Endodermal cell (in vitro differentiated cells): ENCODE measurements around the gene POLE. TPM values are rescaled to one million over a fixed set of nuclear protein-coding genes. Genes with fewer than 3 reads are reported as not detected.

Experiments
- DNase-seq: peaks from one replicate; pipeline ENCODE4 v3.0.0-alpha.2; 2017
- H3K27ac ChIP-seq: 2 replicates; pipeline ENCODE4 v1.5.1; 2013; ENCODE audit warnings: mild to moderate bottlenecking, low read depth, low read length, moderate library complexity
- H3K27me3 ChIP-seq: 2 replicates; pipeline ENCODE4 v1.6.1; 2013; ENCODE audit warnings: mild to moderate bottlenecking, low read length, moderate library complexity; ENCODE audit not compliant: insufficient read depth, control insufficient read depth, poor library complexity, severe bottlenecking
- H3K36me3 ChIP-seq: 2 replicates; pipeline ENCODE4 v1.7.0; 2013; ENCODE audit warnings: mild to moderate bottlenecking, low read length, moderate library complexity; ENCODE audit not compliant: control insufficient read depth, insufficient read depth
- H3K4me1 ChIP-seq: one replicate; pipeline ENCODE4 v1.7.0; 2013; ENCODE audit warnings: low read length; ENCODE audit not compliant: control insufficient read depth, insufficient read depth
- H3K4me3 ChIP-seq: 2 replicates; pipeline ENCODE4 v1.5.1; 2013; ENCODE audit warnings: mild to moderate bottlenecking, low read length, moderate library complexity
- H3K9ac ChIP-seq: 2 replicates; pipeline ENCODE4 v1.6.1; 2013; ENCODE audit warnings: mild to moderate bottlenecking, low read length, moderate library complexity; ENCODE audit not compliant: poor library complexity, severe bottlenecking; ENCODE audit errors: extremely low read depth
- H3K9me3 ChIP-seq: 2 replicates; pipeline ENCODE4 v1.6.1; 2013; ENCODE audit warnings: mild to moderate bottlenecking, low read length, moderate library complexity; ENCODE audit not compliant: control insufficient read depth
- H3K27ac Mint-ChIP-seq: 2 replicates; pipeline ENCODE4 v1.8.0; 2020; ENCODE audit warnings: mixed read lengths
- H3K27me3 Mint-ChIP-seq: 2 replicates; pipeline ENCODE4 v1.8.0; 2021; ENCODE audit warnings: mild to moderate bottlenecking, mixed read lengths; ENCODE audit not compliant: insufficient read depth
- H3K36me3 Mint-ChIP-seq: 2 replicates; pipeline ENCODE4 v1.8.0; 2020; ENCODE audit warnings: low read depth, mixed read lengths
- H3K4me1 Mint-ChIP-seq: 2 replicates; pipeline ENCODE4 v1.8.0; 2020; ENCODE audit warnings: mixed read lengths
- H3K4me3 Mint-ChIP-seq: 2 replicates; pipeline ENCODE4 v1.8.0; 2020; ENCODE audit warnings: mild to moderate bottlenecking, moderate library complexity, mixed read lengths
- H3K9me3 Mint-ChIP-seq: 2 replicates; pipeline ENCODE4 v1.8.0; 2020; ENCODE audit warnings: mild to moderate bottlenecking, mixed read lengths
- CTCF ChIP-seq: fragments of 200-600 bp; sonication (generic); conservative IDR thresholded peaks from 2 replicates; pipeline ENCODE4 v1.5.0; 2021; ENCODE audit warnings: antibody characterized with exemption, mild to moderate bottlenecking
- WGBS, 2 experiments: methylation state at CpG; one replicate each; pipeline versions ENCODE4 v1.1.5 to v1.1.7; 2013; ENCODE audit warnings: missing lambda C conversion rate in 2 of 2, mixed read lengths in 1 of 2; ENCODE audit not compliant: insufficient coverage in 1 of 2, insufficient read length in 1 of 2; 5-methylcytosine and 5-hydroxymethylcytosine counted together
- total RNA-seq, 2 donors: library from RNA; stranded (reverse); fragmentation: NEBNext Ultra II Directional in 1 of 2; extraction: Animal tissue kit (Norgen Biotek cat#: 25700) in 1 of 2; gene quantifications; 2 replicates in 1 of 2; 3 replicates in 1 of 2; pipeline ENCODE4 v1.2.1, GENCODE V29; 2021

The POLE gene
- total RNA-seq, 2 donors from 2014 or later, result 165 to 212 TPM

- H3K4me1 Mint-ChIP-seq, result peaks cover 4% of the 10 kb centered on the region
- H3K4me3 Mint-ChIP-seq, result no peak overlapping the region
- TF ChIP-seq CTCF, result no peak
- H3K4me1 ChIP-seq, result no peaks in the 10 kb centered on the region
- no peak overlapping the region for H3K4me3 ChIP-seq
- 55 to 56% methylated on average over 6 to 11 of the region's 11 CpGs for WGBS, 2 experiments
- H3K27ac ChIP-seq, result no peak overlapping the region
- H3K36me3 ChIP-seq, result no peaks in the 10 kb centered on the region
- no peaks in the 10 kb centered on the region for H3K9me3 ChIP-seq
- peak; percentile 94 for DNase-seq
- no peaks in the 10 kb centered on the region for H3K36me3 Mint-ChIP-seq
- H3K9me3 Mint-ChIP-seq, result peaks cover 6% of the 10 kb centered on the region
- H3K27me3 Mint-ChIP-seq, result peaks cover 90% of the 10 kb centered on the region
- H3K9ac ChIP-seq, result no peak overlapping the region
- H3K27ac Mint-ChIP-seq, result no peak overlapping the region
- peaks cover 81% of the 10 kb centered on the region for H3K27me3 ChIP-seq
These were observed 93.2 kb downstream of the POLE start for GRCh38 chr12:132593938-132594358.

- Histone ChIP-seq H3K9me3 (no peaks in the 10 kb centered on the region), H3K36me3 (no peaks in the 10 kb centered on the region), H3K4me1 (no peaks in the 10 kb centered on the region), H3K9ac (no peak overlapping the region), H3K4me3 (no peak overlapping the region), H3K27me3 (peaks cover 86% of the 10 kb centered on the region), H3K27ac (no peak overlapping the region)
- no peaks in the 10 kb centered on the region for H3K36me3 Mint-ChIP-seq
- peaks cover 6% of the 10 kb centered on the region for H3K9me3 Mint-ChIP-seq
- 86 to 90% methylated on average over 11 to 17 of the region's 18 CpGs for WGBS, 2 experiments
- no peak overlapping the region for H3K27ac Mint-ChIP-seq
- H3K4me1 Mint-ChIP-seq, result peaks cover under 1% of the 10 kb centered on the region
- H3K27me3 Mint-ChIP-seq, result peaks cover 91% of the 10 kb centered on the region
- H3K4me3 Mint-ChIP-seq, result no peak overlapping the region
- TF ChIP-seq CTCF, result no peak
- no peak for DNase-seq
These were observed 93.6 kb downstream of the POLE start for GRCh38 chr12:132593521-132593920.

DNA sequence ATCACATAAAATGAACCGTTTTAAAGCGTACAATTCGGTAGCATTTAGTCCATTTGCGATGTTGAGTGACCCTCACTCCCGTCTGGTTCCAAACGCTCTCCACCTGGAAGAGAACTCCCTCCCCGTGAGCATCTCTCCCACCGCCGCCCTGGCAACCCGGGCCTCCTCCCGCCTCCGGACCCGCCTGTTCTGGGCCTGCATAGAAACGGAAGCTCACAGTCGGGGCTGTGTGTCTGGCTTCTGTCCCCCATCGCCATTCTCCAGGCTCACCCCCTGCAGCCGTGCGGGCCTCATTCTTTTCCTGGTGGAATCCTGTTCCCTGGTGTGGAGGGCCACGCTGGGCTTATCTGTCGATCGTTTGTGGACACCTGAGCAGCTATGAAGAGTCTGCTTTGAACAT, 94.1 kb downstream of the POLE start:
- Mint-ChIP-seq H3K4me3 (no peak overlapping the region), H3K9me3 (peaks cover 6% of the 10 kb centered on the region), H3K27me3 (peaks cover 96% of the 10 kb centered on the region), H3K4me1 (no peaks in the 10 kb centered on the region), H3K36me3 (no peaks in the 10 kb centered on the region), H3K27ac (no peak overlapping the region)
- TF ChIP-seq CTCF, result no peak
- H3K27ac ChIP-seq, result no peak overlapping the region
- peaks cover 90% of the 10 kb centered on the region for H3K27me3 ChIP-seq
- no peak overlapping the region for H3K4me3 ChIP-seq
- 81 to 89% methylated on average over 12 to 21 of the region's 21 CpGs for WGBS, 2 experiments
- H3K9me3 ChIP-seq, result no peaks in the 10 kb centered on the region
- no peak for DNase-seq
- no peak overlapping the region for H3K9ac ChIP-seq
- no peaks in the 10 kb centered on the region for H3K36me3 ChIP-seq
- no peaks in the 10 kb centered on the region for H3K4me1 ChIP-seq
